GM12873 (cell line): ENCODE data around the gene TRPM5.

Experiments used
- TF ChIP-seq, protein P1 (sequence below): IDR thresholded peaks from 2 replicates; pipeline ENCODE4 v1.5.1; 2012; ENCODE audit warnings: low read depth, mild to moderate bottlenecking, moderate library complexity, low read length, control low read depth; ENCODE audit not compliant: insufficient read depth; ENCODE audit errors: missing control alignments

TRPM5 gene

DNA sequence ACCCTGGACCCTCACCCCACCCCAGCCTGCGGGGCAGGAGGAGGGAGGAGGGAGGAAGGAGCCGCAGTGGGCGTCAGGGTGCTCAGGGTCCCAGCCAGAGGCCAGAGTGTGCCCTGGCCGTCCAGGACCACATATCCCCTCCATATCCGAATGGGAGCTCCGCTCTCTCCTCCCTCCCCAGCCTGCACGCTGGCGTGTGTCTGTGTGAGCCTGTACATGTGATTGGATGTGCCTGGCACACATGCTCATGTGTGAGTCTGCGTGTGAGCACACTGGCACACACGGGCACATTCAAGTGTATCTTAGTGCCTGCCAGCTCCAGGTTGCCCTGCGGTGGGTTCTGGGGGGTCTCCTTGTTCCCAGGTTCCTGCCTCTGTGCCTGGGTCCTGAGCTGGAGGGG is 35.6 kb downstream of the TRPM5 start:
- TF ChIP-seq, protein P1, sequence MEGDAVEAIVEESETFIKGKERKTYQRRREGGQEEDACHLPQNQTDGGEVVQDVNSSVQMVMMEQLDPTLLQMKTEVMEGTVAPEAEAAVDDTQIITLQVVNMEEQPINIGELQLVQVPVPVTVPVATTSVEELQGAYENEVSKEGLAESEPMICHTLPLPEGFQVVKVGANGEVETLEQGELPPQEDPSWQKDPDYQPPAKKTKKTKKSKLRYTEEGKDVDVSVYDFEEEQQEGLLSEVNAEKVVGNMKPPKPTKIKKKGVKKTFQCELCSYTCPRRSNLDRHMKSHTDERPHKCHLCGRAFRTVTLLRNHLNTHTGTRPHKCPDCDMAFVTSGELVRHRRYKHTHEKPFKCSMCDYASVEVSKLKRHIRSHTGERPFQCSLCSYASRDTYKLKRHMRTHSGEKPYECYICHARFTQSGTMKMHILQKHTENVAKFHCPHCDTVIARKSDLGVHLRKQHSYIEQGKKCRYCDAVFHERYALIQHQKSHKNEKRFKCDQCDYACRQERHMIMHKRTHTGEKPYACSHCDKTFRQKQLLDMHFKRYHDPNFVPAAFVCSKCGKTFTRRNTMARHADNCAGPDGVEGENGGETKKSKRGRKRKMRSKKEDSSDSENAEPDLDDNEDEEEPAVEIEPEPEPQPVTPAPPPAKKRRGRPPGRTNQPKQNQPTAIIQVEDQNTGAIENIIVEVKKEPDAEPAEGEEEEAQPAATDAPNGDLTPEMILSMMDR: no peak

GRCh38 chr11:2406878-2407410 is 37.4 kb downstream of the TRPM5 start:
- TF ChIP-seq, protein P1: no peak

DNA sequence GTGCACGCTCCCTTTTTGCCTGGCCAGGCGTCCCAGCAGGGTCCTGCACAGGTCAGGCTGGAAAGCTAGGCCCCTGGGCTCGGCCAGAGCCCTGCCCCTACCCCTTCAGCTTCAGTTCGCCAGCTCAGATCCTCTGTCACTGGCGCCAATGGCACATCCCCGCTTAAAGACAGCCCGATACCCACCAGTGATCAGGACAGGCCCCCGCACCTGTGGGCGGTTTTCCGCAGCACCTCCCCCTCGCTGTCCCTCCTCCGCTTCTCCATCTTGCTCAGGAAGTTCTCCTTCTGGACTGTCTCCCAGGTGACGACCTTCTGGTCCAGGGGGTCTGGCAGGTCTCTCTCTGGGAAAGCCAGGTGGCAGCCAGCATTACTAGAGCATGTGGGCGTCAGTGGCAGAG is 37.9 kb downstream of the TRPM5 start:
- TF ChIP-seq, protein P1: no peak

- TF ChIP-seq, protein P1: no peak
These were observed 39.5 kb downstream of the TRPM5 start for GRCh38 chr11:2404735-2405196.

GRCh38 chr11:2402890-2403645 is 41.2 kb downstream of the TRPM5 start:
- TF ChIP-seq, protein P1: no peak

GRCh38 chr11:2402106-2402505 is 42.2 kb downstream of the TRPM5 start:
- TF ChIP-seq, protein P1: no peak

GRCh38 chr11:2401436-2401984 is 42.8 kb downstream of the TRPM5 start:
- TF ChIP-seq, protein P1: peak; percentile 3
